Stimulated activated CD8-positive, alpha-beta memory T cell treated with anti-CD3 and anti-CD28 coated beads, Interleukin-12 subunit alpha, Interleukin-12 subunit beta, amount 100 ng/mL, for 24 hours (primary cell): ENCODE measurements around the gene PCDHGA10.
"Not testable (repeated sequence)": the region's sequence is repeated elsewhere in the genome, so short reads cannot be mapped to it uniquely, and the experiment has no call there.

Source experiments
- DNase-seq: peaks from one replicate; pipeline ENCODE4 v3.0.0-alpha.2; 2020; ENCODE audit errors: extremely low read depth

Gene PCDHGA10

DNA sequence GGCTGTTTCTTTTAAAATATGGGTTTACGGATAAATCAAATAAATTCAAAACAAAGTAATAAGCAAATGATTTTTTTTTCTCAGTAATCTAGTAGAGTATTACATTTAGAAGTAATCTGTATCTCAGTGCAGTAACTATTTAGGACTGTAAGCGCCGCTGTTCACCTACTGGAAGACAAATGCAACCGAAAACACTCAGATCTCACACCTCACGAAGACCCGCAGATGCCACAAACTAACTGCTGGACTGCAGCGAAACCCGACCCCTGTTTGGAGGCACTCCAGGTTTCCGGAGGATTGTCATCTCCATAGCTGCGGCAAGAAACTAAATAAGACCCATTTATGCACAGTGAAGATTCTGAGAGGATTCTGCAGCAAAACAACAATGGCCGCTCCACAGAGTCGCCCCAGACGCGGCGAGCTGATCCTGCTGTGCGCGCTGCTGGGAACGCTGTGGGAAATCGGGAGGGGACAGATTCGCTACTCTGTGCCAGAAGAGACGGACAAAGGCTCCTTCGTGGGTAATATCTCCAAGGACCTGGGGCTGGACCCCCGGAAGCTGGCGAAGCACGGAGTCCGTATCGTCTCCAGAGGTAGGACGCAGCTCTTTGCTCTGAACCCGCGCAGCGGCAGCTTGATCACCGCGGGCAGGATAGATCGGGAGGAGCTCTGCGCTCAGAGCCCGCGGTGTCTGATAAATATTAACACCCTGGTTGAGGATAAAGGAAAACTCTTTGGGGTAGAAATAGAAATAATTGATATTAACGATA, 20.2 kb upstream of the PCDHGA10 start, which contains the start of gene PCDHGA8:
PCDHGA8 (plus strand) TSS at position 205 of the 770 bp plus-strand sequence; CDS start at position 386, 181 bp downstream.
- no peak for DNase-seq

- DNase-seq: no peak
Observed at GRCh38 chr5:141393267-141393666, 19.5 kb upstream of the PCDHGA10 start.

DNA sequence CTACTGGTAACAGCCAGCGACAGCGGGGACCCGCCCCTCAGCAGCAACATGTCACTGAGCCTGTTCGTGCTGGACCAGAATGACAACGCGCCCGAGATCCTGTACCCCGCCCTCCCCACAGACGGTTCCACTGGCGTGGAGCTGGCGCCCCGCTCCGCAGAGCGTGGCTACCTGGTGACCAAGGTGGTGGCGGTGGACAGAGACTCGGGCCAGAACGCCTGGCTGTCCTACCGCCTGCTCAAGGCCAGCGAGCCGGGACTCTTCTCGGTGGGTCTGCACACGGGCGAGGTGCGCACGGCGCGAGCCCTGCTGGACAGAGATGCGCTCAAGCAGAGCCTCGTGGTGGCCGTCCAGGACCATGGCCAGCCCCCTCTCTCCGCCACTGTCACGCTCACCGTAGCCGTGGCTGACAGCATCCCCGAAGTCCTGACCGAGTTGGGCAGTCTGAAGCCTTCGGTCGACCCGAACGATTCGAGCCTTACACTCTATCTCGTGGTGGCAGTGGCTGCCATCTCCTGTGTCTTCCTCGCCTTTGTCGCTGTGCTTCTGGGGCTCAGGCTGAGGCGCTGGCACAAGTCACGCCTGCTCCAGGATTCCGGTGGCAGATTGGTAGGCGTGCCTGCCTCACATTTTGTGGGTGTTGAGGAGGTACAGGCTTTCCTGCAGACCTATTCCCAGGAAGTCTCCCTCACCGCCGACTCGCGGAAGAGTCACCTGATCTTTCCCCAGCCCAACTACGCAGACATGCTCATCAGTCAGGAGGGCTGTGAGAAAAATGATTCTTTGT, 18.2 kb upstream of the PCDHGA10 start:
- DNase-seq: not testable (repeated sequence)

GRCh38 chr5:141397756-141398551, 14.8 kb upstream of the PCDHGA10 start, which contains the start of gene PCDHGB5:
TSS of gene PCDHGB5 (plus strand) at chr5:141397947. CDS start at chr5:141398128, 181 bp downstream.
- not testable (repeated sequence) for DNase-seq

GRCh38 chr5:141398608-141399007, 14.2 kb upstream of the PCDHGA10 start:
- DNase-seq: no peak

DNA sequence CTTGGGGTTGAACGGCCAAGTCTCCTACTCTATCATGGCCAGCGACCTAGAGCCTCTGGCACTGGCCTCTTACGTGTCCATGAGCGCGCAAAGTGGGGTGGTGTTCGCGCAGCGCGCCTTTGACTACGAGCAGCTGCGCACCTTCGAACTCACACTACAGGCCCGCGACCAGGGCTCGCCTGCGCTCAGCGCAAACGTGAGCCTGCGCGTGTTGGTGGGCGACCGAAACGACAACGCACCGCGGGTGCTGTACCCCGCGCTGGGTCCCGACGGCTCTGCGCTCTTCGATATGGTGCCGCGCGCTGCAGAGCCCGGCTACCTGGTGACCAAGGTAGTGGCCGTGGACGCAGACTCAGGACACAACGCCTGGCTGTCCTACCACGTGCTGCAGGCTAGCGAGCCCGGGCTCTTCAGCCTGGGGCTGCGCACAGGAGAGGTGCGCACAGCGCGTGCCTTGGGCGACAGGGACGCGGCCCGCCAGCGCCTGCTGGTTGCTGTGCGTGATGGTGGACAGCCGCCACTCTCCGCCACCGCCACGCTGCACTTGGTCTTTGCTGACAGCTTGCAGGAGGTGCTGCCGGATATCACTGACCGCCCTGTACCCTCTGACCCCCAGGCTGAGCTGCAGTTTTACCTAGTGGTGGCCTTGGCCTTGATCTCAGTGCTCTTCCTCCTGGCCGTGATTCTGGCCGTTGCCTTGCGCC, 13.1 kb upstream of the PCDHGA10 start:
- no peak for DNase-seq

GRCh38 chr5:141402553-141403243, 10.1 kb upstream of the PCDHGA10 start, which contains the start of gene PCDHGA9:
TSS of gene PCDHGA9 (plus strand) at chr5:141402778. CDS start at chr5:141402953, 175 bp downstream.
- no peak for DNase-seq

GRCh38 chr5:141403387-141403786, 9.4 kb upstream of the PCDHGA10 start:
- DNase-seq: no peak

- not testable (repeated sequence) for DNase-seq
Observed at GRCh38 chr5:141407790-141408505, 4.8 kb upstream of the PCDHGA10 start, which contains the start of gene PCDHGB6. TSS of gene PCDHGB6 (plus strand) at chr5:141408021. CDS start at chr5:141408203, 182 bp downstream.

- DNase-seq: no peak
Observed at GRCh38 chr5:141409598-141410306, 3.0 kb upstream of the PCDHGA10 start.

DNA sequence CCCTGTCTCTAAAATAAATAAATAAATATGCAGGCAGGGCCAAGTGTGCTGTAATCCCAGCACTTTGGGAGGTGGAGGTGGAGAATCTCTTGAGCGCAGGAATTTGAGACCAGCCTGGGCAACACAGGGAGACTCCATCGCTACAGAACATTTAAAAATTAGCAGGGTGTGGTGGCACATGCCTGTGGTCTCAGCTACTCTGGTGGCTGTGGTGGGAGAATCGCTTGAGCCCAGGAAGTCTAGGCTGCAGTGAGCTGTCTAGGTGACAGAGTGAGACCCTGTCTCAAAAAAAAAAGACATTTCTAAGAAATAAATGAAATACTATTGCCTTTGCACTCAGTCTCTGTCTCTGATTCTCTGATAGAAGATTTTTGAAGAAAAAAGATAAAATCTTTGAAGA, 1.2 kb upstream of the PCDHGA10 start:
- DNase-seq: no peak

- no peak for DNase-seq
Observed at GRCh38 chr5:141413540-141414069, 818 bp downstream of the PCDHGA10 start.

DNA sequence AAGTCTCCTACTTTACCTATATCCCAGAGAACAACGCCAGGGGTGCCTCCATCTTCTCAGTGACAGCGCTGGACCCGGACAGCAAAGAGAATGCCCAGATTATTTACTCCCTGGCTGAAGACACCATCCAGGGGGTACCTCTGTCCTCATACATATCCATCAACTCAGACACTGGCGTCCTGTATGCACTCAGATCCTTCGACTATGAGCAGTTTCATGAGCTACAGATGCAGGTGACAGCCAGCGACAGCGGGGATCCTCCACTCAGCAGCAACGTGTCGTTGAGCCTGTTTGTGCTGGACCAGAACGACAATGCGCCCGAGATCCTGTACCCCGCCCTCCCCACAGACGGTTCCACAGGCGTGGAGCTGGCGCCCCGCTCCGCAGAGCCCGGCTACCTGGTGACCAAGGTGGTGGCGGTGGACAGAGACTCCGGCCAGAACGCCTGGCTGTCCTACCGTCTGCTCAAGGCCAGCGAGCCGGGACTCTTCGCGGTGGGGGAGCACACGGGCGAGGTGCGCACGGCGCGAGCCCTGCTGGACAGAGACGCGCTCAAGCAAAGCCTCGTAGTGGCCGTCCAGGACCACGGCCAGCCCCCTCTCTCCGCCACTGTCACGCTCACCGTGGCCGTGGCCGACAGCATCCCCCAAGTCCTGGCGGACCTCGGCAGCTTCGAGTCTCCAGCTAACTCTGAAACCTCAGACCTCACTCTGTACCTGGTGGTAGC, 1.9 kb downstream of the PCDHGA10 start:
- DNase-seq: not testable (repeated sequence)

DNA sequence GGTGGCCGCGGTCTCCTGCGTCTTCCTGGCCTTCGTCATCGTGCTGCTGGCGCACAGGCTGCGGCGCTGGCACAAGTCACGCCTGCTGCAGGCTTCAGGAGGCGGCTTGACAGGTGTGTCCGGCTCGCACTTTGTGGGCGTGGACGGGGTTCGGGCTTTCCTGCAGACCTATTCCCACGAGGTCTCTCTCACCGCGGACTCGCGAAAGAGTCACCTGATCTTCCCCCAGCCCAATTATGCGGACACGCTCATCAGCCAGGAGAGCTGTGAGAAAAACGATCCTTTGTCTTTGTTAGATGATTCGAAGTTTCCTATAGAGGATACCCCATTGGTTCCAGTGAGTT, 2.5 kb downstream of the PCDHGA10 start:
- not testable (repeated sequence) for DNase-seq

GRCh38 chr5:141417494-141418172, 4.8 kb downstream of the PCDHGA10 start, which contains the start of gene PCDHGB7:
TSS of gene PCDHGB7 (plus strand) at chr5:141417677. CDS start at chr5:141417860, 183 bp downstream.
- DNase-seq: not testable (repeated sequence)

DNA sequence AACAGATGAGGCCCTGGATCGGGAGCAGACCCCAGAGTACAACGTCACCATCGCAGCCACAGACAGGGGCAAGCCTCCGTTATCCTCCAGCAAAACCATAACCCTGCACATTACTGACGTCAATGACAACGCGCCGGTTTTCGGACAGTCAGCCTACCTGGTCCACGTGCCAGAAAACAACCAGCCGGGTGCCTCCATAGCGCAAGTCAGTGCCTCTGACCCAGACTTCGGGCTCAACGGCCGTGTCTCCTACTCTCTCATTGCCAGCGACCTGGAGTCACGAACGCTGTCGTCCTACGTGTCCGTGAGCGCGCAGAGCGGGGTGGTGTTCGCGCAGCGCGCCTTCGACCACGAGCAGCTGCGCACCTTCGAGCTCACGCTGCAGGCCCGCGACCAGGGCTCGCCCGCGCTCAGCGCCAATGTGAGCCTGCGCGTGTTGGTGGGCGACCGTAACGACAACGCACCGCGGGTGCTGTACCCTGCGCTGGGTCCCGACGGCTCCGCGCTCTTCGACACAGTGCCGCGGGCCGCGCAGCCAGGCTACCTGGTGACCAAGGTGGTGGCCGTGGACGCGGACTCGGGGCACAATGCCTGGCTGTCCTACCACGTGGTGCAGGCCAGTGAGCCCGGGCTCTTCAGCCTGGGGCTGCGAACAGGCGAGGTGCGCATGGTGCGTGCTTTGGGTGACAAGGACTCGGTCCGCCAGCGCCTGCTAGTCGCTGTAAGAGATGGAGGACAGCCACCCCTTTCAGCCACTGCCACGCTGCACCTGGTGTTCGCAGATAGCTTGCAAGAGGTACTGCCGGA, 6.5 kb downstream of the PCDHGA10 start:
- DNase-seq: no peak
